Mucosa of descending colon (tissue), 3 donors: Measurements from ENCODE around the gene MAK. TPM values are rescaled to one million over a fixed set of nuclear protein-coding genes. Genes with fewer than 3 reads are reported as not detected.
"Not testable (repeated sequence)": the region's sequence is repeated elsewhere in the genome, so short reads cannot be mapped to it uniquely, and the experiment has no call there.

Experiments used
- ATAC-seq: fragments of 200-7000 bp; cut with Tn5 transposase; one replicate; pipeline ENCODE4 v1.9.1; 2020; ENCODE audit warnings: mild to moderate bottlenecking, moderate library complexity
- DNase-seq, 3 donors: peaks; one replicate each; pipeline ENCODE4 v3.0.0-alpha.2; 2020
- H3K36me3 ChIP-seq: fragments of 200-600 bp; one replicate; pipeline ENCODE4 v1.8.0; 2021; ENCODE audit warnings: low read depth, mild to moderate bottlenecking
- H3K4me1 ChIP-seq: fragments of 200-600 bp; one replicate; pipeline ENCODE4 v1.8.0; 2021; ENCODE audit warnings: low read depth, mild to moderate bottlenecking
- H3K4me3 ChIP-seq: fragments of 200-600 bp; one replicate; pipeline ENCODE4 v1.8.0; 2021; ENCODE audit warnings: mild to moderate bottlenecking
- H3K9me3 ChIP-seq: fragments of 200-600 bp; one replicate; pipeline ENCODE4 v1.8.0; 2021; ENCODE audit warnings: mild to moderate bottlenecking
- CTCF ChIP-seq: fragments of 200-600 bp; IDR thresholded peaks from one replicate; pipeline ENCODE4 v1.8.0; 2022; ENCODE audit warnings: antibody characterized with exemption, mild to moderate bottlenecking
- intact Hi-C, 2 donors: fragments of 100-400 bp; cut with DNase I in 1 of 2; cut with micrococcal nuclease in 1 of 2; formaldehyde crosslinking; loops; one replicate each; pipeline versions ENCODE4 v1.11.0 to v1.11.1; 2022; cut with DNase I, micrococcal nuclease
- total RNA-seq, 3 donors: library from RNA; stranded (reverse); fragmentation: NEBNext Ultra II Directional in 2 of 3; extraction: Animal tissue kit (Norgen Biotek cat#: 25700) in 2 of 3; gene quantifications; one replicate each; pipeline versions ENCODE4 v1.2.1 to v1.2.4, GENCODE V29; 2021 to 2023
- donor health status: DM: no; HTN: no; CAD: no; lungs with moderate emphysema.
- donor health status: DM: no; HTN: no; CAD: no.
- donor health status: DM: no; HTN: yes; CAD: no.

MAK gene
- total RNA-seq, 3 donors from 2014 or later: not detected

DNA sequence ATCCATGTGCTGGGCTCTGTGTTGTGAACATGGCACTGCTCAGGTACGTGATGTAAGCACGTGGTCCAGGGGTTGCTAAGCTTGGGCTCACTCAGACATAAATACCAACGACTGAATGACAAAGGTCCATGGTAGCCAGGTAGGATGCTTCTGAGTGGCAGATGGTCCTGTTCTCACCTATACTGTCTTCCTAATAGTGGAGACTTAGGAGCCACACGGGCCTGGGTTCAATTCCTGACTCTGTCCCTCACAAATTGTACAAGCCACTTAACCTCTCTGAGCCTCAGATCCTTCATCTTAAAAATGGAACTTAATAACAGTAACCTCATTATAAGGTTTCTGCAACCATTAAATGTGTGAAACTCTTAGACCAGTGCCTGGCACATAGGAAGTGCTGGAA, 36.7 kb upstream of the MAK start:
- no peak for ATAC-seq
- no peaks in the 10 kb centered on the region for H3K36me3 ChIP-seq
- H3K4me1 ChIP-seq: no peaks in the 10 kb centered on the region
- no peak for DNase-seq
- no peak overlapping the region for H3K4me3 ChIP-seq
- H3K9me3 ChIP-seq: no peaks in the 10 kb centered on the region
- intact Hi-C loops: no loop called here
- TF ChIP-seq CTCF: no peak

DNA sequence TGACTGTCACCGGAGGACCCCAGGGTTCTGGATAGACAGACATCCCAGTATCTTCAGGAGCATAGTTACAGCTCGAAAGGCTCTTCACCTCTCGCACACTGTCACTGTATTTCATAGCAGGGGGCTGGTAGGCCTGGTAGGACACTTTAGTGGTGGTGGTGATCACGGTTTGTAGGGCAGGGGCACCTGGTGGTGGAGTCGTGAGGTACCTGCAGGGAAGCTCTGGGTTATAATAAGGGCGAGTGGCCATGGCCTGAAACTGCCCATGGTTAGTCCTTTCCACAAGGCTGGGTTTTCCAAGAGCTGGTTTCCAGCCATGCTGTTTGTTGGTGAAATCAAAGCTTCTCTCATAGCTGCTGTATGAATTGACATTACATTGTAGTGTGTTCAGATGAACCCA, 35.9 kb upstream of the MAK start:
- ATAC-seq: no peak

DNA sequence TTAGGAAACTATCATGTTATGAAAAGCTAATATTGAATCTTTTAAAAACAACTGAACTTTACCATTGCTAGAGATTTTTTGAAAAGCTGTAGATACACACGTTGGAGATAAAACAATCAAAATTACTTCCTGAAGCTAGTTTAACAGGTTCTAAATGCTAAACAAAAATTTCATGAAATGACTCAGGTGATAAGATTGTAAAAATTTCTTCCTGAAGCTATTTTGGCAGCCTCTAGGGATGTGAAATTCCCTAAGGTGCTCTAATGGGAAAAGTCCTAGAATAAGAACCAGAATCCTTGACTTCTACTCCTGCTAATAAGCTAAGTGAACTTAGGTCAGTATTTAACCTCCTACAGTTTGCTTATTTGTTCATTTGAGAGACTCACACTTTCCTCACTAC, 35.0 kb upstream of the MAK start:
- DNase-seq (no peak), ATAC-seq (no peak)
- intact Hi-C loops: no loop called here
- Histone ChIP-seq H3K4me1 (no peaks in the 10 kb centered on the region), H3K9me3 (no peaks in the 10 kb centered on the region), H3K36me3 (no peaks in the 10 kb centered on the region), H3K4me3 (no peak overlapping the region)
- no peak for TF ChIP-seq CTCF

More for the DNA sequence above, 35.9 kb upstream of the MAK start:
- Histone ChIP-seq H3K36me3 (no peaks in the 10 kb centered on the region), H3K4me3 (no peak overlapping the region), H3K9me3 (no peaks in the 10 kb centered on the region), H3K4me1 (no peaks in the 10 kb centered on the region)
- no peak for DNase-seq
- intact Hi-C loops: no loop called here
- TF ChIP-seq CTCF: no peak

GRCh38 chr6:10867952-10868351, 29.6 kb upstream of the MAK start:
- Histone ChIP-seq H3K4me3 (no peak overlapping the region), H3K36me3 (no peaks in the 10 kb centered on the region), H3K9me3 (no peaks in the 10 kb centered on the region), H3K4me1 (no peaks in the 10 kb centered on the region)
- TF ChIP-seq CTCF: no peak
- DNase-seq (no peak), ATAC-seq (no peak)
- intact Hi-C loops: no loop called here

DNA sequence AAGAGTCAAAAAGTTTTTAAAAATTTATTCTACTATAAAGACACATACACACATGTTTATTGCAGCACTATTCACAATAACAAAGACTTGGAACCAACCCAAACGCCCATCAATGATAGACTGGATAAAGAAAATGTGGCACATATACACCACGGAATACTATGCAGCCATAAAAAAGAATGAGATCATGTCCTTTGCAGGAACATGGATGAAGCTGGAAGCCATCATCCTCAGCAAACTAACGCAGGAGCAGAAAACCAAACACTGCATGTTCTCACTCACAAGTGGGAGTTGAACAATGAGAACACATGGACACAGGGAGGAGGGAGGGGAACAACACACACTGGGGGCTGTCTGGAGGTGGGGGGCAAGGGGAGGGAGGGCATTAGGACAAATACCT, 28.4 kb upstream of the MAK start:
- DNase-seq, H3K9me3 ChIP-seq, H3K4me1 ChIP-seq, H3K4me3 ChIP-seq, ATAC-seq, intact Hi-C loops, H3K36me3 ChIP-seq: not testable (repeated sequence)

DNA sequence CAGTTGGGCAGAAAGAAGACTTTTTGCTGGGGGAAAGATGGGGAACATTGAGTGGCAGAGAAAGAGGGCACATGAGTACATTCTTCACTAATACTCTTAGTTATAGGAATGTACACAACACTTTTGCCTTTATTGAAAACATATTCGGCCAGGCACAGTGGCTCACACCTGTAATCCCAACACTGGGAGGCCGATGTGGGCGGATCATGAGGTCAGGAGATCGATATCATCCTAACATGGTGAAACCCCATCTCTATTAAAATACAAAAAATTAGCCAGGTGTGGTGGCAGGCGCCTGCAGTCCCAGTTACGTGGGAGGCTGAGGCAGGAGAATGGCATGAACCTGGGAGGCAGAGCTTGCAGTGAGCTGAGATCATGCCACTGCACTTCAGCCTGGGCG, 24.7 kb upstream of the MAK start:
- H3K4me3 ChIP-seq, H3K36me3 ChIP-seq, H3K4me1 ChIP-seq, ATAC-seq, DNase-seq, H3K9me3 ChIP-seq, intact Hi-C loops: not testable (repeated sequence)

DNA sequence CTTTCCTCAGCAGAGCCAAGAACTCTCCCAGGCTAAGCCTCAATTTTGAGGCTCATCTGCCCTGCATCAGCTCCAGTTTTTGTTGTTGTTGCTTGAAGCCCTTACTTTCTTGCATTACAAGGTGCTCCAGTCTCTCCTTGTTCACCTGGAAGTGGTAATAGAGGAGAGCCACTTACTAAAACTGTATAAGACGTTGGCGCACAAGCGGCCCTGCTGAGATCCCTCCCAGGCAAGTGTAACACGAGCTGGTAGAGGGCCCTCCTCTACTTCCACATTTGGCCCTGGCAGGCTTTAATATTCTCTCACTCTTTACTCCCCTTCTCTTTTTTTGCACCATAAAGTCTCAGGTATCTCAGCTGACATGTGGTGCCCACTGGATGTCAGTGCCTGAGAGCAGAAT, 24.0 kb upstream of the MAK start:
- DNase-seq (no peak), ATAC-seq (no peak)
- H3K4me3 ChIP-seq: no peak overlapping the region
- H3K36me3 ChIP-seq: no peaks in the 10 kb centered on the region
- H3K4me1 ChIP-seq: no peaks in the 10 kb centered on the region
- TF ChIP-seq CTCF: no peak
- no peaks in the 10 kb centered on the region for H3K9me3 ChIP-seq
- intact Hi-C loops: no loop called here
